ENCODE measurements around the gene SLC38A3. TPM values are rescaled to one million over a fixed set of nuclear protein-coding genes. Genes with fewer than 3 reads are reported as not detected.
A peak's percentile ranks its signal among the peaks of the same experiment; 100 is the strongest.

The SLC38A3 gene
- polyA plus RNA-seq, 3 donors from 2014 or later: not detected

DNA sequence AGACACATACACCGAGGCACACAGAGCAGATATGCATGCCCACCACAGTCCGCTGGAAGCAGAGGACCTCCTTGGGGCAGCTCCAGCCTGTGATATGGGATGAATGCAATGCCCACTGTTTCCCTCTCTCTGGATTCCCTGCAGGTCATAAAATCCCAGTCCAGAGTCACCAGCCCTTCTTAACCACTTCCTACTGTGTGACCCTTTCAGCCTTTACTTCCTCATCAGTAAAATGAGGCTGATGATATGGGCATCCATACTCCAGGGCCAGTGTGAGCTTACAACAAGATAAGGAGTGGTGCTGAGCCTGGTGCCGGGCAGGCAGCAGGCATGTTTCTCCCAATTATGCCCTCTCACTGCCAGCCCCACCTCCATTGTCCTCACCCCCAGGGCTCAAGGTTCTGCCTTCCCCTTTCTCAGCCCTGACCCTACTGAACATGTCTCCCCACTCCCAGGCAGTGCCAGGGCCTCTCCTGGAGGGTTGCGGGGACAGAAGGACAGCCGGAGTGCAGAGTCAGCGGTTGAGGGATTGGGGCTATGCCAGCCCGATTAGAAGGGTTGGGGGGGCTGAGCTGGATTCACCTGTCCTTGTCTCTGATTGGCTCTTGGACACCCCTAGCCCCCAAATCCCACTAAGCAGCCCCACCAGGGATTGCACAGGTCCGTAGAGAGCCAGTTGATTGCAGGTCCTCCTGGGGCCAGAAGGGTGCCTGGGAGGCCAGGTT is 14.0 kb upstream of the SLC38A3 start, which contains the start of gene GNAT1:
Gene GNAT1 (plus strand): TSS at position 675 of the 725 bp plus-strand sequence. CDS start 116 bp downstream, outside the sequence.
- peaks cover 0 to 8% of the 10 kb centered on the region in 2 donors for H3K4me1 Mint-ChIP-seq
- H3K9me3 Mint-ChIP-seq: no peaks in the 10 kb centered on the region
- no peak for DNase-seq
- H3K36me3 Mint-ChIP-seq: no peaks in the 10 kb centered on the region
- H3K4me3 Mint-ChIP-seq: no peak within 1 kb of the TSS
- H3K27me3 Mint-ChIP-seq (ENCODE audit: low read depth in 3 of 3): peaks cover 4 to 9% (median 4%) of the 10 kb centered on the region in 3 donors
- H3K27ac Mint-ChIP-seq: no peak within 1 kb of the TSS

- Mint-ChIP-seq H3K4me1 (peaks cover 0 to 8% of the 10 kb centered on the region in 2 donors), H3K9me3 (no peaks in the 10 kb centered on the region), H3K36me3 (no peaks in the 10 kb centered on the region), H3K4me3 (no peak overlapping the region), H3K27ac (no peak overlapping the region), H3K27me3 (ENCODE audit: low read depth in 3 of 3) (peaks cover 4 to 11% (median 4%) of the 10 kb centered on the region in 3 donors)
- peak in 1 of 3 donors; percentile 13 for DNase-seq
Observed at GRCh38 chr3:50192124-50192523, 12.9 kb upstream of the SLC38A3 start.

DNA sequence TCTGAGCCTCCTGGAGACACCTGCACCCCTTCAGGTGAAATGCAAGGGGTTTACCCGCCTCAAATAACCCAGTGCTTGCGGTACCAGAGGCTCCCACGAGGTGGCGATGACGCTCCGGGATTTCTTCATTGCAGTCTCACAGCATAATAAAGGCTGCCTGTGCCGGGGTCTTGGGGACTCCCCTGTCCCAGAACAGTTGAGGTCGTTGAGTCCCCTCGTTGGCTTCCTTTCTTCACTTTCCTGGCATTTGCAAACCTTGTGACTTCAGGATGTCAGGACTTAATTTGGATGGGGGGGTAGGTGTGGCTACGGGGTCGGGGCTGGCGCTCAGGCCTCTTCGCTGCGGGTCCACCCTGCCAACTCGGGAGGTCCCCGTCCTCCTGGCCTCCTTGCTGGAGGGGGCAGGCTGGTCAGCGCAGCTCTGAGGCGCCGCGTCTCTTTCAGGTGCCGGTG is 12.4 kb upstream of the SLC38A3 start:
- DNase-seq: peak; percentile 73 to 76 (median 74)
- Mint-ChIP-seq H3K9me3 (no peaks in the 10 kb centered on the region), H3K27me3 (ENCODE audit: low read depth in 3 of 3) (peaks cover 4 to 13% (median 8%) of the 10 kb centered on the region in 3 donors), H3K36me3 (no peaks in the 10 kb centered on the region), H3K27ac (no peak overlapping the region), H3K4me3 (no peak overlapping the region), H3K4me1 (peaks cover 0 to 8% of the 10 kb centered on the region in 2 donors)

DNA sequence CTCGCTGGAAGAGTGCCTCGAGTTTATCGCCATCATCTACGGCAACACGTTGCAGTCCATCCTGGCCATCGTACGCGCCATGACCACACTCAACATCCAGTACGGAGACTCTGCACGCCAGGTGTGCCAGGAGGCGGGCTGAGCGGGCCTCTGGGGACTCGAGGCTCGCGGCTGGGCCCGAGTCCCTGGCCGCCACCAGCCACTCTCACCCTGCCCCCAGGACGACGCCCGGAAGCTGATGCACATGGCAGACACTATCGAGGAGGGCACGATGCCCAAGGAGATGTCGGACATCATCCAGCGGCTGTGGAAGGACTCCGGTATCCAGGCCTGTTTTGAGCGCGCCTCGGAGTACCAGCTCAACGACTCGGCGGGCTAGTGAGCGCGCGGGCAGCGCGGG is 11.8 kb upstream of the SLC38A3 start:
- no peak overlapping the region for H3K4me3 Mint-ChIP-seq
- no peaks in the 10 kb centered on the region for H3K36me3 Mint-ChIP-seq
- peaks cover 0 to 8% of the 10 kb centered on the region in 2 donors for H3K4me1 Mint-ChIP-seq
- DNase-seq: no peak
- H3K27ac Mint-ChIP-seq: no peak overlapping the region
- H3K27me3 Mint-ChIP-seq (ENCODE audit: low read depth in 3 of 3): peaks cover 4 to 15% (median 8%) of the 10 kb centered on the region in 3 donors
- H3K9me3 Mint-ChIP-seq: no peaks in the 10 kb centered on the region

- Mint-ChIP-seq H3K36me3 (no peaks in the 10 kb centered on the region), H3K4me3 (no peak overlapping the region), H3K27ac (no peak overlapping the region), H3K27me3 (ENCODE audit: low read depth in 3 of 3) (peaks cover 8 to 17% (median 8%) of the 10 kb centered on the region in 3 donors), H3K4me1 (peaks cover 0 to 8% of the 10 kb centered on the region in 2 donors), H3K9me3 (no peaks in the 10 kb centered on the region)
- DNase-seq: no peak
Observed at GRCh38 chr3:50193746-50194127, 11.3 kb upstream of the SLC38A3 start.

GRCh38 chr3:50194128-50194902 is 10.8 kb upstream of the SLC38A3 start:
- Mint-ChIP-seq H3K4me3 (peak overlapping the region; percentile 46 to 73 (median 58)), H3K4me1 (peaks cover 0 to 8% of the 10 kb centered on the region in 2 donors), H3K9me3 (no peaks in the 10 kb centered on the region), H3K36me3 (no peaks in the 10 kb centered on the region), H3K27me3 (ENCODE audit: low read depth in 3 of 3) (peaks cover 11 to 17% (median 12%) of the 10 kb centered on the region in 3 donors), H3K27ac (peak overlapping the region in 3 of 6 donors; percentile 45 to 71 (median 56))
- DNase-seq: peak; percentile 80 to 87 (median 82)

DNA sequence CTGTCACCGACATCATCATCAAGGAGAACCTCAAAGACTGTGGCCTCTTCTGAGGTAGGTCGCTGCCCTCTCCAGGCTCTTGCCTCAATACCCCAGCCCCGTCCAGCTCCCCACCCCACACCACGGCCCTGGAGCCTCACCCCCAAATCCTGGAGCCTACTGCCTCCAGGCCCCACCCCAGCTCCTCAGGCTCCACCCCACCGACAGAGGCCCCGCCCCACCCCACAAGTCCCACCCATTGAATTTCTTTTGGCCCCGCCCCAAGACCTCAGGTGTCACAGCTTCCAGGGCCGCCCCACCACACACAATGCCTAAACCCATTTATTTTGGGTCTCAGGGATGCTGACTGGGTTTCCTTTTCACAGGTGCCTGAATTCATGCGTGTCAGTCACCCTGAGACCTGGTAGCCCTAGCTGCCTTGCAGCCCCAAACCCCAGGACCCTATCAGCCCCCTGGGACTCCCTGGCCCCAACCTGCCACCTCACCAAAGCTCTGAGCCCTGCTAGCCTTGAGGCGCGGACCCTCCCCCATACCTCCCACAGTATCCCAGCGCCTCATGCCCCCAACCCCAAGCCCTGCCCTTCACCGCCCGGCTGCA is 10.1 kb upstream of the SLC38A3 start:
- peak overlapping the region in 2 of 6 donors; percentile 56 to 71 for H3K27ac Mint-ChIP-seq
- DNase-seq: no peak
- peak overlapping the region; percentile 46 to 73 (median 58) for H3K4me3 Mint-ChIP-seq
- H3K4me1 Mint-ChIP-seq: peaks cover 0 to 8% of the 10 kb centered on the region in 2 donors
- no peaks in the 10 kb centered on the region for H3K36me3 Mint-ChIP-seq
- H3K27me3 Mint-ChIP-seq (ENCODE audit: low read depth in 3 of 3): peaks cover 11 to 19% (median 12%) of the 10 kb centered on the region in 3 donors
- H3K9me3 Mint-ChIP-seq: no peaks in the 10 kb centered on the region

GRCh38 chr3:50195501-50196252 is 9.4 kb upstream of the SLC38A3 start:
- Mint-ChIP-seq H3K27ac (peak overlapping the region in 1 of 6 donors; percentile 28), H3K36me3 (no peaks in the 10 kb centered on the region), H3K4me1 (peaks cover 0 to 8% of the 10 kb centered on the region in 2 donors), H3K4me3 (no peak overlapping the region), H3K27me3 (ENCODE audit: low read depth in 3 of 3) (peaks cover 11 to 20% (median 12%) of the 10 kb centered on the region in 3 donors), H3K9me3 (no peaks in the 10 kb centered on the region)
- no peak for DNase-seq

DNA sequence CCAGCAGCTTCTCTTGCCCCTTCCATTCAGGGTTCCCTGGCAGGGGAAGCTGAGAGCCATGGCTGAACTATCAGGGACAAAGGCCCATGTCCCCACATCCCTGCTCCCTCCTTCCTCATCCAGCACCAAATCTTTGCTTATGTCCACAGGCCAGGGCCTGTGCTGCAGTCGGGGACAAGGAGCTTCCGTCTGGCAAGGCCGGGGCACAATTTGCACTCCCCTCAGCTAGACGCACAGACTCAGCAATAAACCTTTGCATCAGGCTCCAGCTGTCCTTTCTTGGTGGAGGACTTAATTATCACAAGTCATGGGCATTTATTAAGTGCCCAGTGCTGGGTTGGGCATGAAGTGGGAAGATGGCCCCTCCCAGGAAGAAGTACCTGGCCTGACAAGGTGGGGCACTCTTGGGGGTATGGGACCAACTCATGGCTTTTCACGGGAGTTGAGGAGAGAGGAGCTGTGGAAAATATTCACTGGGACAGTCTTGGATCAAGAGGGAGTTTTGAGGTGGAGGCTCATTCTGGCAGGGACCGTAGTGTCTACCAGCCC is 8.7 kb upstream of the SLC38A3 start:
- no peaks in the 10 kb centered on the region for H3K36me3 Mint-ChIP-seq
- no peak for DNase-seq
- no peaks in the 10 kb centered on the region for H3K9me3 Mint-ChIP-seq
- peaks cover 12 to 21% (median 15%) of the 10 kb centered on the region in 3 donors for H3K27me3 Mint-ChIP-seq (ENCODE audit: low read depth in 3 of 3)
- H3K4me1 Mint-ChIP-seq: peaks cover 0 to 8% of the 10 kb centered on the region in 2 donors
- no peak overlapping the region for H3K27ac Mint-ChIP-seq
- H3K4me3 Mint-ChIP-seq: no peak overlapping the region

- DNase-seq: no peak
- H3K27ac Mint-ChIP-seq: no peak overlapping the region
Observed at GRCh38 chr3:50201573-50202315, 3.3 kb upstream of the SLC38A3 start.

GRCh38 chr3:50202353-50203112 is 2.5 kb upstream of the SLC38A3 start:
- Mint-ChIP-seq H3K4me3 (no peak overlapping the region), H3K27ac (no peak overlapping the region), H3K4me1 (no peaks in the 10 kb centered on the region), H3K27me3 (ENCODE audit: low read depth in 3 of 3) (peaks cover 12 to 29% (median 23%) of the 10 kb centered on the region in 3 donors), H3K9me3 (no peaks in the 10 kb centered on the region), H3K36me3 (no peaks in the 10 kb centered on the region)
- no peak for DNase-seq

More at GRCh38 chr3:50201573-50202315, 3.3 kb upstream of the SLC38A3 start:
- no peaks in the 10 kb centered on the region for H3K4me1 Mint-ChIP-seq
- H3K27me3 Mint-ChIP-seq (ENCODE audit: low read depth in 3 of 3): peaks cover 17 to 27% (median 21%) of the 10 kb centered on the region in 3 donors
- no peaks in the 10 kb centered on the region for H3K9me3 Mint-ChIP-seq
- no peak overlapping the region for H3K4me3 Mint-ChIP-seq
- H3K36me3 Mint-ChIP-seq: no peaks in the 10 kb centered on the region

All from immature natural killer cell (primary cell).